HG02973 (cell line): ENCODE measurements around the gene CLRN2.
A peak's percentile ranks its signal among the peaks of the same experiment; 100 is the strongest.
"Not testable (repeated sequence)": the region's sequence is repeated elsewhere in the genome, so short reads cannot be mapped to it uniquely, and the experiment has no call there.

Source experiments
- ATAC-seq: cut with Tn5 transposase; IDR thresholded peaks from one replicate; pipeline ENCODE4 v1.9.1; 2021; ENCODE audit warnings: moderate library complexity; ENCODE audit not compliant: unreplicated experiment

Gene CLRN2

DNA sequence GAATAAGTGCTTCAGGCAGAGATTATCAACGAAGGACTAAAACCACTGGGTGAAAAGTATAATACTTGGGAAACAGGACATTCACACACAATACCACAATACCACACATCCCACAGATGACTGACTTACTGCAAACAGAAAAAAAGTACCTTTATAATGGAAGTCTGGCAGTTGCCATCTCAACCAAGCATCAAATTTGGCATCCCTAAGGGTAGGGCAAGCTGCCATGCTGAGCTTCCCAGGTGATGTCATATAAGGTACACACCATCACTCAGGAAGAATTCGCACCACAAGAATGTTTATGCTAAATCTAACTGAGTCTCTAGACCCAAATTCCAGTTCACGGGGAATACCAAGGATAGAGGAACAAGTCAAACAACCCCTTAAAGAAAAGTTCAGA is 12.2 kb upstream of the CLRN2 start:
- no peak for ATAC-seq

DNA sequence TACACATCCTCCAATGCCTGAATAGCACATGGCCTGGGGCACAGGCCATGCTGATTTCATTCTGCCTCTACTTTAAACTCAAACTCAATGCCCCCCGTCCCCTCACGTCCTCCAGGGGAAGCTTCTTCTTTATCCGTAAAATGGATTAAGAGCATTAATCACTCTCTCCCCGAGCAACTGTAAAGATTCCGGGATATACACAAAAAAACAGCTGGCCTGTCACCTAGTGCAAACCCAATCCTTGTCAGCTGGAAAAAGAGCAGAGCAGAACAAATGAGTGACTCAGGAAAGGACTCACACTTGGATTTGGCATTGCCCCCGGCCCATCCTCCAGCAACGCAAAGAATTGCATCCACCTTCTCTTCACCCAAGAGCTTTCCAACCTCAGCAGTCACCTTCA is 10.9 kb upstream of the CLRN2 start:
- ATAC-seq = no peak

DNA sequence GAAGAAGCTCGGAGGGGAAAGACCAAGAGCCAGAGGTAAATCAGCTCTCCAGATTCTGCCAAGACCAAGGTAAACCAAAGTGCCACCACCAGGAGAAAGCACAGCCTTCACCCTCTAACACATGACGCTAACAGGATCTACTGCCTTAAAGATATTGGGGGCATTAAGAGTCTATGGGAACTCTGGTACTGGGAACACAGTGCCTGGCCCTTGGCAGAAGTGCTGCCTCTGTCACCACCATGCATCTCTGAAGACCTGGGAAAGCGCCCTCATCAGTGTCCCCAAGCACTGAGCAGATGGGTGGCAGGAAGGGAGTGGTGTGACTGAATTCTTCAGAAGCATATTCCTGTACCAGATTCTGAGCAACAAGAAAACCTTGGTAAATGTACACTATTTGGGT is 4.4 kb upstream of the CLRN2 start:
- ATAC-seq = no peak

DNA sequence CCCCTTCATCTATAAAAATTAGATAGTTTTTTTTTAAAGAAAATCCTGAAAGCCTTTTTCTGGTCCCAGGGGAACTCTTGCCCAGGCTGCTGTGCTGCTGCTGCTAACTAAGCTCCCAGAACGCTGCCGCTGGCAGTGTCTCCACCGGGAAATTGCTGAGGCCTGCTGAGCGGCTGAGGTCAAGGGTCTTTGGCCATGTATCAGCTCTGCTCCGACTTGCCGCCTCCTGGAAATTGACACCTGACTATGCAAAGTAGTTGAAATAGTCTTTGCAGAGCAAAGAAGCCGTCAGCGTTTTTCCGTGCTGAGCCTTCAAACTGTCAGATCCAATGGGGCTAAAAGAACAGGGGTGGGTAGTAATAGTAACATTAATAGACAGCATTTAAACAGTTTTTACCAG is 3.9 kb upstream of the CLRN2 start:
- no peak for ATAC-seq

DNA sequence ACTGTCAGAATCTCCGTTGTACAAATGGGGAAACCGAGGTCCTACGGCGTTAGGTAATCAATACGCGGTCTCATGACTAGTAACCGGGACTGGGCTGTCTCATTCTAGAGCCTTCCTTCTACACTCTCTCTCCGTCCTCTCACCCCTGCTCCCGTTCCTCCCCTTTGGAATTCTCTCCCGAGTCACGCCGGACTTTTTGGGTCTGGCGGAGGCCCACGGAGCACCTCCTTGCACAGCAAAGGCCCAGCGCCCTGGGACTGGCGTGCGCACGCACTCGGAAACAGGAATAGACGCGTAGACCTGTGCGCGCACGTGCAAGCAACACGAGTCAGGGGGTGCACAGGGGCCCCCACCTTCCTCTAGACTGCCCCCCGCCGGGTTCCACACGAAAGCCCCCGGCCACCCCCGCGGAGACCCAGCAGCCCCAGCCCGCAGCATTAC is 3.4 kb upstream of the CLRN2 start:
- ATAC-seq = peak; percentile 66

DNA sequence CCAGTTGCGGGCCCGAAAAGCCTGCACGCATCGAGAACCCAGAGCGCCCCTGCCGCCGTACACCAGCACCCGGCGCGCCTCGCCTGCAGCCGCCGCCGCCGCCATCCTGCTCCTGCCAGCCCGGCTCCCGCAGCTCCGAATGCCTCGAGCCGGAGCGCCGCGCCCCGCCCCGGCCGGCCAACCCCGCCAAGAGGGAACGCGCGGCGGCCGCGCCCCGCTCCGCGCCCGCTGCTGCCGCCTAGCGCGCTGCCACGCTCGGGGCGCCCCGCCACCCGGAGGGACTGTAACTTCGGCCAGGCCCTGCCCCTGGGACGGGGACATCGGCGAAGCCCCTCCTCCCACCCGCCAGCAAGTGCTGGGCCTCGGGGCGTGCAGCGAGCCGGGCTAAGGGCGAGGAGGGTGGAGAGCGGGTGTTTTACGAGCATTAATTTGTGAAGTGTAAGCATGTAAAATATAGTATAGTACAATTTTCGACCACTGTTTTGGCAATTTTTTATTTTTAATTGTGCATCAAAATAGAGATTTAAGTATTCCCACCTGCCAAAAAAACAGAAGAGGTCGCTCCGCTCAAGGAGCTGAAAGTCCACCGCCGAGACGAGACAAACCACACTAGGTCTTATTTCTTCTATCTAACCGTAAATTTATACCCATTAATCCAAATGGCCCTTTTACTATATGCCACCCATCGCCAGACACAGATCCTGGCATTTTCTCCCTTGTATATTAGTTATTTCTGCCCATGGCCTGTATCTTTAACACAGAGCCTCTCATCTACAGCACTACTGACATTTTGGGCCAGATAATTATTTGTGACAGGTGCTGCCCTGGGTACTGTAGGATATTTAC is 2.8 kb upstream of the CLRN2 start, which contains the start of gene QDPR:
Gene QDPR, minus strand, starts transcription at position 141 of the 846 bp plus-strand sequence. Its CDS starts 36 bp downstream, at position 105.
- peak; percentile 92 for ATAC-seq

DNA sequence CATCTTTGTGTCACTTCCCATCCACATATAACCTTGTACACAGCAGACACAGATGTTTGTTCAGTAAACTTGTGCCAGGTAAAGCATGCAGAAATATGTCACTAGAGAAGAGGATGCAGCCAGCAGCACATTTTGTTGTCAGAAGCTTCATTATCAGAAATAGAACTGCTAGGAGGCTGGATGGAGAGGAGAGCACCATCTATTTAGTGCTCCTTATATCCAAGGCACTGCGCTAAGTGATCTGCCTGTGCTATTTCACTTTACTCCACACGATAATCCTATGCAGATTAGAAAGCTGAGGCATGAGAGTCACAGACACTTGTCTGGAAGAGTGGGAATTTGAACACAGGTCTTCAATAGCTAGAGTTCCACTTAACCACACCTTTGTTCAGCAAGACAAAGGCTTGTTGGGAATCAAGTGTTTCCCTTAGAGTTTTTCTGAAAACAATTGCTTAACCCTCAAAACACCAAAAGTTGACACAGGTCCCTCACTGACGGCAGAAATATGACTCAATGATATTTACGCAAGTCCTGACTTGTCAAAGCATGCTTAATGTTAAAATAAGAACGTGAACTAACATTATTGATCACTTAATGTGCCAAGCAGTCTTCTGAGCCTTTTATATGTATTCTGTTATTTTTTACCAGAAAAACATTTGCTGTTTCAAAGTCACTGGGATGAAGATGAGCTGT is 1.8 kb upstream of the CLRN2 start:
- no peak for ATAC-seq

DNA sequence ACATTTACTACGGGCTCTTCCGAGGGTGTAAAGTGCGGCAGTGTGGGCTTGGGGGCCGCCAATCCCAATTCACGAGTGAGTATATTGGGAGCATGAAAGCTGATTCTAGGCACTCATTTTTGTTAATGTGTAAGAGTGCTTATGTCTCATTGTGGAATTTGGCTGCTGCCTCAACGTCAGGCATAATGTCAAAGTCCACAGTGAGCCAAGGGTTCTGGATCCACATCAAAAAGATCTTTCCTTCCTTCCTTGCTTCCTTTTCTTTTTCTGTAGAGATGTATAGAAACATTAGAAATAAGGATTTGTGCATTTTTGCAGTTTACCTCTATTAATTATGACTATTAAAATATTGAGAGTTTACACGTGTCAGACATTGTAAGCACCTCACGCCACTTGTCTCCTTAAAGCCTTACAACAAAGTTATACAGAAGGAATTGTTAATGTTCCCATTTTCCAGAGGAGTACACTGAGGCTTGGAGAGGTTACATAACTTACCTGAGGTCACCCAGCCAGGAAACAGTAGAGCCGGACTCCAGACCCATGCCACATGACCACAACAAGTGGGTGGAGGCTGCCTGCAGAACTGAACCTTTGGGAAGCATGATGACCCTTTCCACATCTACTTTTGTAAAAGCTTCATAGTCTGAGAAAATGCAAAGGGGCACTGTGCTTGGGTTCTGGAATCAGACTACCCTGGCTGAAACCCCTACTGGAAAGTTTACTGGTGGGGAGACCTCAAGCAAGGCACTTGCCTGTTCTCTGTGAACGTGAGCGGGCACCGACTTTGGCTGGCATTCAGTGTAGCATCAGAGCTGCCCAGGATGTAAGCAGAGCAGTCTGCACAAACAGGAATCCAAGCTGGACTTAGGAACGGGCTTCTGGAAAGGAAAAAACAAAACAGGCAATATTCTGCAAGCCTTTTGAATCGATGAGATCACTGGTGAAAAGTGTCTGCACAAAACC is 761 bp downstream of the CLRN2 start:
- no peak for ATAC-seq

DNA sequence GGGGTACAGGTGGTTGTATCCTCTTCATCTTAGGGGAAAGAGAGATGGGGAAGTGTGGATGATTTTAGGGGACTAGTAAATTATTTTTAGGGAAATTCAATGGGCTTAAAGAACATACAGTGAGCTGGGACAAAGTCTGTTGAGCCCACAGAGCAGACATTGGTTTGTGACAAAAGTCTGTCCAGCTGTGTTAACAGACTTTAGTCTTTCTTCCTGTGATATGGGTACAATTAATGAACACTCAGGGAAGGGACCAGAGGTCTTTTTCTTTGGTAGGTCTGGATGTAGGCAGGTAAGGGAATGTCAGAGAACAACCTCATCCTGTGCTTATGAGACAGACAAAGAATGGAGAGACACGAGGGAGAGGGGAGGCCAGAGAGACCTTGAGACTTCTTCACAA is 2.0 kb downstream of the CLRN2 start:
- ATAC-seq = no peak

DNA sequence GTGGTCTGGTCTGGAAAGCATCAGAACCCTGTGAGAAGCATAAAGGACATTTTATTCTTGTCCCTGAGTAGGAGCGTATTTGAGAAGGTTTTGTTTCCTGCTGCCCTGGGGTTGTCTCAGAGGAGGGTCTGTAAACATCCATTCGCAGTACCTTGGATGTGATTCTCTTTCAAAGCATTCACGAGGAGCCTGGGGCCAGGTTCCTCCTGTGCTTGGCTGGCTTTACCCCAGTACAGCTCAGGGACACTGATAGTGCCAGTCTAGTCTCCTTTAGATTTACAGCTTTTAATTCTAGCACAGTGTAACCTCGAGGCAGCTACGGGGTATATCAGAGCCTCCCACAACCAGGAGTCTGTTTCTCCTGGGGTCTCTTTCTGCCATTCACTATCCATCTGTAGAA is 2.7 kb downstream of the CLRN2 start:
- ATAC-seq = no peak

DNA sequence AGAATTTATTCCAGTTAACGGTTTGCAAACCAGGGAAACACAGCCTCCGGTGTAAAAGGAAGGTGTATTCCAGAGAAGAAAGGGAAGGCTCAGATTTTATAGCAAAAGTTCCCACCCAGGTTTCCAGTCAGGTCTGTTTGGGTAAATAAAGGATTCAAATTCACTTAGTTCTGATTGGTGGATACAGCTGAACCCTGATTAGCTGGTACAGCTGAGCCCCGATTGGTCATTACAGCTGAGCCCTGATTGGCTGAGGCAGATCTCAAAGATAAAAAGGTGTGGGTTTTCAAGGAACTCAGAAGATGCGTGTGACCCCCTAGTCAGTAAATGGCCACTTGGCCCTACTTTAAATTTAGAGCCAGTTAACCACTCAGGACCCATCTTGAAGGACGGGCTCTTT is 6.6 kb downstream of the CLRN2 start:
- ATAC-seq = no peak

DNA sequence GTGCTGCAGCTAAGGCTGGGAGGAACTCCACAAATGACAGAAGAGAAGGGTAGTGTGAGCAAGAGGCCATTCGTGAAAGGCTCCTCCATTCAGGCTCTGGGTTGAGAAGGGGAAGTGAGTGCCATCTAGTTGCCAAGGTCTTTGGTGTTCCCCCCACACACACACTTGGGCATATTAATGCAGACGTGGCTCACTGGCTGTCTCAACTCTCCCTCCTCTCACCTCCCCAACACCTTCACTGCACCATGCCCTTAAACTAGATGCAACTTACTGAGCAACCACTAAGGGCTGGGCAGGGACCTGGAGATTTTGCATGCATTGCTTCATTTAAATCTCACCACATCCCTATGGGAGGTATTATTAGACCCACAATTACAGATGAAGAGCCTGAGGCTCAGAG is 8.7 kb downstream of the CLRN2 start:
- ATAC-seq = no peak

DNA sequence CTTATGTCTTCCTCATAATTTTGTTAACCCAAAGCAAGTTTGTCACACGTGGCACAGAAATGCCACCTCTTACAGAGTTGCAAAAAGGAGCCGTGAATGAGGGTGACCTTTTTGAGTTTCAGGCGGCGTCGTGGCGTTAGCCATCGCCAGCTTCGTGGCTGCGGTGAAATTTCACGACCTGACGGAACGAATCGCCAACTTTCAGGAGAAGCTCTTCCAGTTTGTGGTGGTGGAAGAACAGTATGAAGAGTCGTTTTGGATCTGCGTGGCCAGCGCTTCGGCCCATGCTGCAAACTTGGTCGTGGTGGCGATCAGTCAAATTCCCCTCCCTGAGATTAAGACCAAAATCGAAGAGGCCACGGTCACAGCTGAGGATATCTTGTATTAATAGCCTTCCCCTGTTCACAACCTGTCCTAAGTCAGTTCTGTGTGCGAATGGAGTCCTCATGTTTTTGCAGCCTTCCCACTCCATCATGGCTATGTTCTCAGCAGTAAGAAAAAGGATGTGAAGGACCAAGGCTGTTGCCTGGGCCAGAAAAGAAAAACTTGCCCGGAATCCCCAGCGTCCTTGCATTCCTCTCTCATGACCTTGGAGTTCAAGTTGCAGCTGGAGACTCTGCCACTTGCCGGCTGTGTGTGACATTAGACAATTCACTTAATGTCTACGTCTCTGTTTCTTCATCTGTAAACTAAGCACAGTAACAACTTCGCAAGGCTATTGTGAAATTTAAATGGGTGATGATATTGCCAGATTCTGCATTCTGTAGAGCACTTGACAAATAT is 11.9 kb downstream of the CLRN2 start:
- ATAC-seq = no peak

DNA sequence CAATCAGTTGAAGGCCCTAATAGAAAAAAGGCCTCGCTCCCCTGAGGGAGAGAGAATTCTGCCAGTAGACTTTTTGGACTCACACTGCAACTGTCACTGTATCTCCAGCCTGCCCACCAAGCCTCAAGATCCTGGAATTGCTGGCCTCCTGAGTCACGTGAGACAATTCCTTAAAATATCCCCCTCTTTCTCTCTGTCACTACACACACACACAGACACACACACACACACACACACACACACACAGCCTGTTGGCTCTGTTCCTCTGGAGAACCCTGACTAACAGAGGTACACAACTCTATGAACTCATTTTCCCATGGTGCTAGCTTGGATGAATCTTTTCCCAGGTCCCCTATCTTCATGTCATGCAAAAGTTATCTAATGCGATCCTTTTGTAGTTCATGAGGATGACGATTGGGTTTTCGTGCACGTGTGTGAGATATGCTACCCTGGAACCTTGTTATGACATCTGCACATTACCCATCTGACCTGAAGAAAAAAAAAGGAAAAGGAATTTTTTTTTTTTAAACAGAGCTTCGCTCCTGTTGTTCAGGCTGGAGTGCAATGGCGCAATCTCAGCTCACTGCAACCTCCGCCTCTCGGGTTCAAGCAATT is 13.7 kb downstream of the CLRN2 start:
- ATAC-seq = no peak

DNA sequence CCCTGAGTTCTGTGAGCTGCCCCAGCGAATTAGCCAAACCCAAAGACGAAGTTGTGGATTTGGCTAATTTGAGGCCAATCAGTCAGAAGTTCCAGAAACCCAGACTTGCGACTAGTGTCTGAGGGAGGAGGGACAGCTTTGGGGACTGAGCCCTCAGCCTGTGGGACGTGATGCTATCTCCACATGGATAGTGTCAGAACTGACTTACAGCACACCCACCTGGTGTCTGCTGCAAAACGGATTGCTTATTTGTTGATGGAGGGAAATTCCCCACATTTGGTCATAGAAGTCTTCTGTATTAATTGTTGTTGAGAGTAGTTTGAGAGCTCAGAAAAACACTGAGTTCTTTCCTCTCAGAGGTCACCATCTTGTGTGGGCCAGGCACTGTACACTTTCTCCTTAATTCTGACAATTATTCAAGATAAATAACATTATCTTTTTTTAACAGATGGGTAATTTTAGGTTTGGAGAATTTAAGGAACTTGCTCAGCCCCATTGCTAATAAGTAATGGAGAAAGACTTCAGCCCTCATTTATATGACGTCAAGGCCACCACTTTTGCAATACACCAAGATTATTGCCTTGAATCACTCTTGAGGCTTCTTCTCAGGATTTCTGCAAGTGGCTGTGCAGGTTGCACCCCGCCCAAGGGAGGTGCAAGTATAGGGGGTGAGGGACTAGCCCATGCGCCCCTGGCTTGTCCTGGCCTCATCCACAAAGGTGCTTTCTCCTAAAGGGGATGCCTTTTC is 16.7 kb downstream of the CLRN2 start:
- ATAC-seq = no peak

DNA sequence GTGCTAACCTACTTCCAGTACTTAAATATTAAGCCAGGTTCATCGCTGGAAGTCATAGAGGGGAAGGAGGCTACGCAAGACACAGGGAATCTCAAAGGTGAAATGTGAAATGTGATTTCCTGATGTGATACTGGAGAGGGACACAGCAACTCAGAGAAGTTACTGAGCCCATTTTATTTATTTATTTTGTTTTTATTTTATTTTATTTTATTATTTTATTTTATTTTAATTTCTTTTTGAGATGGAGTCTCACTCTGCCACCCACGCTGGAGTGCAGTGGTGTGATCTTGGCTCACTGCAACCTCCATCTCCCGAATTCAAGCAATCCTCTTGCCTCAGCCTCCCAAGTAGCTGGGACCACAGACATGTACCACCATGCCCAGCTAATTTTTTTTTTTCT is 19.7 kb downstream of the CLRN2 start:
- ATAC-seq = no peak

DNA sequence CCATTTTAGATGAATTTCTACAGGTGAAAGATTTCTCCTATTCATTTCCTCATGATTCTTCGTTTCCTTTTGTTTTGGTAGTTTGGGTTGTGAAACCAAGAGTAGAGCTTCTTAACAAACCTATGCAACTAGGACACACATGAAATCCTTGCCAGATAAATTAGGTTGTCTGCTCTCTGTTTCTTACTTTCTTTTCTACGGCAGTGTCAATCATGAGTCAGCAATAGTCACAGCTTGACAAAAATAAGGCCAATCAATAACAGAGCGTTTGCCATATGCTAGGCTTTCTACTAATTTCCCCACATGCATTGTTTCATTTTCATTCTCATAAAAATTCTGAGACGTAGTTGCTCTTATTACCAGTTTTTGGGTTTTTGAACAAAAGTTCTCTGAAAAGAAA is 20.3 kb downstream of the CLRN2 start:
- no peak for ATAC-seq

DNA sequence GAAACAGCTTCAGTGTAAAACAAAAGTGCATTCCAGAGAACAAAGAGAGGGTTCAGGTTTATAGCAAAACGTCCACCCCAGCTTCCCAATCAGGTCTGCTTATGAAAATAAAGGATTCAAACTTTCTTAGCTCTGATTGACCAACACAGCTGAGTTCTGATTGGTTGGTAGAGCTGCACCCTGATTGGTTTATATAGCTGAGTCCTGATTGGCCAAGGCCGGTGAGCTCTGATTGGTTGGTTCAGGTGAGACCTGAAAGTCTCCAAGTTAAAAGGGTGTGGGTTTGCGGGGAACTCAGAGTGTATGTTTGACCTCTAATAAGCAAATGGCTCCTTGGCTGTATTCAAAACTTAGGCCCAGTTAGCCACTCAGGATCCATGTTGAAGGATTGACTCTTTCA is 20.9 kb downstream of the CLRN2 start:
- ATAC-seq = no peak

DNA sequence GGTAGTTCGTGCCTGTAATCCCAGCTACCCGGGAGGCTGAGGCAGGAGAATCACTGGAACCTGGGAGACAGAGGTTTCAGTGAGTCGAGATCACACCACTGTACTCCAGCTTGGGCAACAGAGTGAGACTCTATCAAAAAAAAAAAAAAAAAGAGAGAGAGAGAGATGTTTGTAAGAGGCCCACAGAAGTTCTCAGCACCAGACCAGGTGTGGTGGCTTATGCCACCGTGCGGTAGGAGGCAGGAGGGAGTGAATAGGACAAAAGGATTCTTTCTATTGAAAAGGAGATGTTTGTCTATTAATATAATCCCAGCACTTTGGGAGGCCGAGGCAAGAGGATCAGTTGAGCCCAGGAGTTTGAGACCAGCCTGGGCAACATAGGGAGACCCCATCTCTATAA is 22.1 kb downstream of the CLRN2 start:
- not testable (repeated sequence) for ATAC-seq
